Measurements from ENCODE around the gene HAGHL.
"Not testable (repeated sequence)": the region's sequence is repeated elsewhere in the genome, so short reads cannot be mapped to it uniquely, and the experiment has no call there.

The HAGHL gene

GRCh38 chr16:736936-737481 is 10.1 kb downstream of the HAGHL start:
- DNase-seq = no peak

- DNase-seq = no peak
Observed at GRCh38 chr16:739560-740458, 12.9 kb downstream of the HAGHL start.

GRCh38 chr16:740459-740763 is 13.5 kb downstream of the HAGHL start:
- DNase-seq = no peak

- peak; percentile 24 to 44 for DNase-seq
Observed at GRCh38 chr16:740764-741505, 14.0 kb downstream of the HAGHL start, which contains the start of gene CIAO3. Gene CIAO3, minus strand, starts transcription at chr16:740997. Its CDS starts 12 bp downstream, at chr16:740985.

DNA sequence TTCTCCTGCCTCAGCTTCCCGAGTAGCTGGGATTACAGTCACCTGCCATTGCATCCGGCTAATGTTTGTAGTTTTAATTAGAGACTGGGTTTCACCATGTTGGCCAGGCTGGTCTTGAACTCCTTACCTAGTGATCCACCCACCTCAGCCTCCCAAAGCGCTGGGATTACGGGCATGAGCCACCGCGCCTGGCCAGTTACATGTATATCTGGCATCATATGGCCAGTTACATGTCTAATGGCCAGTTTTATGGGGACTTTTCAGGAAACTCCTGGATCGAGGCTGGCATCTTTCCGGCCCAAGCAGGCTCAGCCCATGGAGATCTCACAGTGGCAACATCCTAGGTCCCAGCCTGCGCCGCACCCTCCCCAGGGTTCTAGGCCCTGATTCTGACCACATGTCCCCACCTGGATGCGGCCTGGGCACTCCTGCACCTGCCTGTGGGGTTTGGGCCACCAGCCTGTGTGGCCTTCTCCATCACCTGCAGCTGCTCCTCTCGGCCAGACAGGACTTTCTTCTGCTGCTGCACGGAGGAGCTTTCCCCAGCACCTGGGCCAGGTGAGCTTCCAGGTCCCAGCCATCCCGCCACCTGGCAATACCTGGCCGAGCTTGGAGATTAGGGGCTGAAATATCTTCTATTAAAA is 15.2 kb downstream of the HAGHL start:
- no peak for DNase-seq

- DNase-seq = not testable (repeated sequence)
Observed at GRCh38 chr16:742894-743293, 16.0 kb downstream of the HAGHL start.

DNA sequence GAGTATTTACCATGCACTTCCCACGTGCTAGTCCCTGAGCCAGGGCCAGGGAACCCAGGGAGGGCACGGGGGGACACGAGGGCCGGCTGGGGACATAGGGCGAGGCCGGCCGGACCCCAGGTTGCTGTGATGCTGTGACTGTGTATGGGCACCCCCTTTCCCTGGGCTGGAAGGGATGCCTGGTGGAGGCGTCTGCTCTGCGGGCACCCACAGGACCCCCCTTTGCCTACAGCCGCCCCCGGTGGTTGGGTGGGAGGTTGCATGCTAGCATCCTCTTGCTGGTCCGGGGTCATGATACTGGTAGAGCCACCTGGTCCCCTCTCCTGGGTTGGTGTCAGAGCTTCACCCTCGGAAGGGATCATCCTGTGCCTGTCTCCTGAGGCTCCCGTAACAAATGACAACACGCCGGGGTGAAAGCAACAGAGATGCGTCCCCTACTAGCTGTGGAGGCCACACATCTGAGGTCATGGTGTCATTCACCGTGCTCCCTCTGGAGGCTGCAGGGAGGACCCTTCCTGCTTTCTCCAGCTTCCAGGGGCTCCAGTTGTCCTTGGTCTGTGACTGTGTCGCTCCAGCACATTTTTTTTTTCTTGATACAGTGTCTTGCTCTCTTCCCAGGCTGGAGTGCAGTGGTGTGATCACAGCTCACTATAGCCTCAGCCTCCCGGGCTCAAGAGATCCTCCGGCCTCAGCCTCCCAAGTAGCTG is 17.0 kb downstream of the HAGHL start:
- no peak for DNase-seq

GRCh38 chr16:745739-746138 is 18.8 kb downstream of the HAGHL start:
- no peak for DNase-seq

- DNase-seq = no peak
Observed at GRCh38 chr16:746637-747036, 19.7 kb downstream of the HAGHL start.

GRCh38 chr16:747978-748746 is 21.3 kb downstream of the HAGHL start:
- DNase-seq = no peak

DNA sequence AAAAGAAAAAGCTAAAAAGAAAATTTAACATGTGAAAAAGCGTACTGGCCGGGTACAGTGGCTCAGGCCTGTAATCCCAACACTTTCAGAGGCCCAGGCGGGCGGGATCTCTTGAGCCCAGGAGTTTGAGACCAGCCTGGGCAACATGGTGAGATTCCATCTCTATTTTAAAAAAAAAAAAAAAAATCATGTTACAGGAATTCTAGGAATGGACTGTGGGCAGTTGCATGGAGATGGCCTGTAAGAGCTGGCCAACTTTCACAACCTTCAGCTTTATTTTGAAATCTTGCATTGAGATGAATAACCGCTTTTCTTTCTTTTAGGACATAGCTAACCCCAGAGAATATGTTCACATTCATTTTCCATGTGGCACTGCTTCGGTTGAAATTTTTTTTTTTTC is 22.1 kb downstream of the HAGHL start:
- DNase-seq = no peak

GRCh38 chr16:750485-750884 is 23.6 kb downstream of the HAGHL start:
- no peak for DNase-seq

- no peak for DNase-seq
Observed at GRCh38 chr16:751152-752006, 24.5 kb downstream of the HAGHL start.

- no peak for DNase-seq
Observed at GRCh38 chr16:752007-752312, 25.1 kb downstream of the HAGHL start.

DNA sequence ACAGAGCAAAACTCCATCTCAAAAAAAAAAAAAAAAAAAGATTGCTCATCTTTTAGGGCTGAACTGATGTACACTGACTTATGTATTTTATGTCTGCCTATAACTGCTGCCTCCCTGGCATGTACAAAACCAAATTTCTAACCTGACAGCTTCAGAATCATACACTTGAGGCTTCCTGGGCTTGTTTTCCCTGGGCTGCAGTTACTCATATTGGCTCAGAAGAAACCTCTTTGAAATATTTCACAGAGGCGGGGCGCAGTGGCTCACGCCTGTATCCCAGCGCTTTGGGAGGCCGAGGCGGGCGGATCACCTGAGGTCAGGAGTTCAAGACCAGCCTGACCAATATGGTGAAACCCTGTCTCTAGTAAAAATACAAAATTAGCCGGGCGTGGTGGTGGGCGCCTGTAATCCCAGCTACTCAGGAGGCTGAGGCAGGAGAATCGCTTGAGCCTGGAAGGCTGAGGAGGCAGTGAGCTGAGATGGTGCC is 27.3 kb downstream of the HAGHL start:
- not testable (repeated sequence) for DNase-seq

- peak in 1 of 2 experiments; percentile 12 for DNase-seq
Observed at GRCh38 chr16:754656-755055, 27.8 kb downstream of the HAGHL start.

DNA sequence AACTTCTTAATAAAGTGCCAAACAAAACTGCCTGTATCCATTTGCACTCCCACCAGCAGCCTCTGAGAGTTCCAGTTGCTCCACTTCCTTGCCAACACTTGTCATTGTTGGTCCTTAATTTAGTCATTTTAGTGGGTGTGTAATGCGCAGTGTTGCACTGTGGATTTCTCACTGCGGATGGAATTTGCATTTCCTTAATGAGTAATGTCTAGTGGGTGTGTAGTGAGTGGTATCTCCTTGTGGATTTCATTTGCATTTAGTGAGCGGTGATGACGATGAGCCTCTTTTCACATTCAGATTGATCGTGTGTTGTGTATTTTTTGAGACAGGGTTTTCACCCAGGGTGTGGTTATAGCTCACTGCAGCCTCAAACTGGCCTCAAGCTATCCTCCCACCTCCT is 29.5 kb downstream of the HAGHL start:
- DNase-seq = no peak

- DNase-seq = no peak
Observed at GRCh38 chr16:759110-759910, 32.4 kb downstream of the HAGHL start.

- no peak for DNase-seq
Observed at GRCh38 chr16:760065-760464, 33.2 kb downstream of the HAGHL start.
